Effector CD8-positive, alpha-beta T cell (primary cell): ENCODE data around the gene C1orf198.

Experiments
- DNase-seq: peaks from one replicate; lab custom pipeline; 2025; lab: John Stamatoyannopoulos, UW

The C1orf198 gene

DNA sequence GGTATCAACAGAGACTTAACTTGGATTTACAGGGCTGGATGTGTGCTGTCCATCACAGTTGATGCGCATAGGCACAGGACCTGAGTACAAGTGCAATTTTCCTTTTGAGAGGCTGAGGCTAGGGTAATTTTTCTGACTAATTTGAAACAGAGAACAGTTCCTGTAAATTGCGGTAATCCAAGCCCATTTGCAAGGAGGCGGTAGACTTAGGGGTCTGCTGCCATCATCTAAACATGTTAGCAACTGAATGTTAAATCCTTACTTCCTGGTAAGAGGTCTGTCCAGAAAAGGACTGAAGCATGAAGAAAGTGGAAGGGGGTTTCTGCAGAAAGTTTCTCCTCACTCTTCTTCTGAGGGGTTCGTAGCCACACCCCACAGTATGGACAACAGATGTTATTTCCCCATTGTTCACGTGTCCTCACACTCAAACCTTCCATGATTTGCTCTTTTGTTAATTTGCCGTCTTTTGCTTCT lies 23.7 kb upstream of the C1orf198 start:
- no peak for DNase-seq

DNA sequence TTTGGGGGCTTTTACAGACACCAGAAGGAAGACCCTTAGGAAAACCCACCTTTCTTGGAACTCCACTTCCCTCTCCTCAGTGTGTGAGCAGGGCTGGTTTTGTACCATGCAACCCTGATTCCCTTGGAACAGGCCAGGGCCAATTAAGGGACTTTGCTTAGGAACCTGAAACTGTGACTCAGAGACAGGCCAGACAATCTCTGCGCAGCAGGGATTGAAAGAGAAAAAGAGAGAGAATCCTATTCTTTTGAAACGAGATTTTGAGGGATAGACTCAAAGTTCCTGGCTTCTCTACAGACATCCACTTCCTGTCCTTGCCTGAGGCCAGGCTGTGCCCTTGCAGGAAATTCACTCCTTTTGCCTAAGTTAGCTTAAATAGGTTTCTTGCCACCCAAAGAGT lies 23.1 kb upstream of the C1orf198 start:
- no peak for DNase-seq

DNA sequence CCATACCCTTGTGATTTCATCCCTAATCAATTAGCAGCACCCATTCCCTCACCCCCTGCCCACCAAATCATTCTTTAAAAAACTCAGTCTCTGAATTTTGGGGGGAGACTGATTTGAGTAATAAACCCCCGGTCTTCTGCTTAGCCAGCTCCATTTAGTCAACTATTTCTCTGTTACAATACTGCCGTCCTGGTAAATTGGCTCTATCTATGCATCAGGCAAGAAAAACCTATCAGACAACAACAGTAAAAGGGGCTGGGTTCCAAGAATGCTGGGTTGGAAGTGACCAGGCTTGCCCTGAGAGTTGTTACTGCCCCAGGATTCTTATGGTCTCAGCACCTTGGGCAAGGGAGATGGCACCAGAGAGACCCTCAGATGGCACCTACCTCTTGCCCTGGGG lies 16.3 kb upstream of the C1orf198 start:
- DNase-seq, result no peak

DNA sequence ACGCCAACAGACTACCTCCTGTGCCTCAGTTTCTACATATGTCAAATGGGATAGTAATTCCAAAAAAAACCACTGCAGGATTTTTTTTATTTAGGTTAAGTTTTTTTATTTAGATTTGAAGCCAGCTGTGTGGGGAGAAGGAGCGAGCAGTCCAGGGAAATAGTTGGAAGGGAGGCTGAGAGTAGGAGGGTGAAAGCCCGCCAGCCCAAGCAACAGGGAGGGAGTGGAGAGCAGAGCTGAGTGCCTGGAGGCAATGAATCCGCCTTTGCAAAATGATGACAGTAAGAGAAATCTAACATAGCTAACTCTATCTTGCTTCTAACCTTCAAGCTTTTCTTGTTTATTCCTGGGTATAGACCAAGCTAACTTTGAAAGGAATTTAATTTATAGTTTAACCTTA lies 15.6 kb upstream of the C1orf198 start:
- DNase-seq, result no peak

DNA sequence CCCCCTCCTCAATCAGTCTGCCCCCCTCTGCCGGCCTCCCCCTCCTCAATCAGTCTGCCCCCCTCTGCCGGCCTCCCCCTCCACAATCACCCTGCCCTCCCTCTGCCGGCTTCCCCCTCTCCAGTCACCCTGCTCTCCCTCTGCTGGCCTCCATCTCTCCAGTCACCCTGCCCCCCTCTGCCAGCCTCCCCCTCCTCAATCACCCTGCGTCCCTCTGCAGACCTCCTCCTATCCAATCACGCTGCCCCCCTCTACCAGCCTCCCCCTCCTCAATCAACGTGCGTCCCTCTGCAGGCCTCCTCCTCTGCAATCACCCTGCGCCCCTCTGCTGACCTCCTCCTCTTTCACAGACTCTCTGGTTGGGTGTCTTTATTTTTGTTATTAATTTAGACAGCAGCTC lies 11.5 kb upstream of the C1orf198 start:
- no peak for DNase-seq

DNA sequence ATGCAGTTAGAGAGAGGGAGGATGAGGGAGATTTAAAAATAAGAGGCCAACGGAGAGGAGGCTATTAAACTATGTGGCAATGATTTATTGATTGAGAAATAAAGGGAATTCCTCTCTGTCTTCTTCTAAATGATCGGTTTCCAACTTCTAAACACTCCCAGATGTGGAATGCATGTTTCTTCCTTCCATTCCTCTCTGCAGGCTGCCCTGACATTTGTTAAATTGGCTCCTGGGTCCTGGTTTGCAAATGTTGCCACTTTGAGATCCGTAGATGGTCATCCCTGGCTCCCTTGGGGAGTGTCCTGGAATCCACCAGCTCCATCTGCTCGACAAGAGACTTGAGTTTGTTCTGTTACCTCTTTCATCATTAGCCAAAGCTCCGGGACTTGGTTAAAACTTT lies 10.3 kb upstream of the C1orf198 start:
- no peak for DNase-seq

DNA sequence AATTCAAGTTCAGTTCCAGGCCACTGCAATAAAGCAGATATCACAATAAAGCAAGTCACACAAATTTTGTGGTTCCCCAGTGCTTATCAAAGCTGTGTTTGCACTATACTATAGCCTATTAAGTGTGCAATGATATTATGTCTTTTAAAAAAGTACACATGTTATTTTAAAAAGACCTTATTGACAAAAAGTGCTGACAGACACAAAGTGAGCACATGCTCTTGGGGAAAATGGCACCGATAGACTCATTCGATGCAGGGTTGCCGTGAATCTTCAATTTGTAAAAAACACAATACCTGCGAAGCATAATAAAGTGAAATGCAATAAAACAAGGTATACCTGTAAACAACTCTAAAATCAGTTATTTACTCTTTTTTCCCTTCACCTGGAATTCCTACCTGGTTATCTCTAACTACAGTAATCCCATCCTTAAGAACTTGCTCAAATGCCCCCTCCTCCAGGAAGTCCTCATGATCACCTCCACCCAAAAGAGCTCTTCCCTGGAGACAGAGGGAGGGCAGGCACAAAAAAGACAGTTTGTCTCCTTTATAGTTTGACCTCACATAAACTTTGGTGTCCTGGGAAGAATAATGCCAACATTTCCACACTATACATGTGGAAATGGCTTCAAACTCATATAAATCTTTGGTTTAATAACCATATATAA lies 9.7 kb upstream of the C1orf198 start:
- no peak for DNase-seq

DNA sequence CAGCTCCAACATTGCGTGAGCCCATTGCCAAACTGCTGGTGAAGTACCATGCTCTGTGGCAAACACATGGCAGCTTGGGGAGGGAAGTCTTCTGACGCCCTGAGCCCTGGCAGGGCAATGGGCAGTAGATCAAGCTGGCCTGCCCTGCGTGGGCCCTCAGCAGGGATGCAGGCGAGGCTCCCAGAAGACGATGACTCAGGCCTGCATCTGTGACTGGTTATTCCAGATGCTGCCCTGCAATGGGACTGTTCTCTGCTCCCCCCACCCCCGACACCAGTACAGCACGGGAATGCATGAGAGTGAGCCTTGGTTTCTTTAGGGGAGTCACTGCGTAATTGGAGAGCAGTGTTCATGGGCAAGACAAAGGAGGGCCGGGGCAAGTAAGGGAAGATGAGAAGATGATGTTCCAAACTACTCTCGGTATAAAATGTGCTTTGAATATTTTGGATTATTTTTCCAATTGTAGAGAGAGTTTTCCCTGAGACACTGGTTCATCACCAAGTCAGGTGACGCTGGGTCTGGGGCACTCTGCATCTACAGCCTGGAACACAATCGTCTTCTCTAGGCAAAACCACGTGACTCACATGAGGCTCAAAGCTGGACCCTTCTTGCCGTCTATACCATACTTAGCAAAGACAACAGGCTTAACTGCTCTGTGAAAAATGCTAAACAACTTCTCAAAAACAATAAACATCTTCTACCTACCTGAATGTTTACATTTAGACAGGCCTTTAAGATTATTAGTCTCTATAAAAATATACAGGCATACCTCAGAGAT lies 9.0 kb upstream of the C1orf198 start:
- no peak for DNase-seq

DNA sequence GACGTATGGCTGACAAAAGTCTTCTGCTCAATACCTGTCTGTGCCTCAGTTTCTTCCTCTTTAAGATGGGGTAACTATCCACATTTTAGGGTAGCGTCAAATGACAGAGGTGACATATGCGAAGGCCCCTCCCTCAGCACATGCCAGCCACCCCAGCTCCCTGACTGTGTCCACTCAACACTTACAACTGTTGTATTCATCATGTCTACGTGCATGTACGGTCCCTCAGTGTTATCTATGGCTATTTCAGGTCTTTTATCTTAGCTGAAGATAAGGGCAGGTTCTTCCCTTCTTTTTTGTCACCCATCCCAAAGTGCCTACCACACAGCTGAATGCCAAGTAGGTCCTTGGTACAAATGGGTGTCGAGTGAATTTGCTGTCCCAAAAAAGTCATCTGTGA lies 8.3 kb upstream of the C1orf198 start:
- no peak for DNase-seq

DNA sequence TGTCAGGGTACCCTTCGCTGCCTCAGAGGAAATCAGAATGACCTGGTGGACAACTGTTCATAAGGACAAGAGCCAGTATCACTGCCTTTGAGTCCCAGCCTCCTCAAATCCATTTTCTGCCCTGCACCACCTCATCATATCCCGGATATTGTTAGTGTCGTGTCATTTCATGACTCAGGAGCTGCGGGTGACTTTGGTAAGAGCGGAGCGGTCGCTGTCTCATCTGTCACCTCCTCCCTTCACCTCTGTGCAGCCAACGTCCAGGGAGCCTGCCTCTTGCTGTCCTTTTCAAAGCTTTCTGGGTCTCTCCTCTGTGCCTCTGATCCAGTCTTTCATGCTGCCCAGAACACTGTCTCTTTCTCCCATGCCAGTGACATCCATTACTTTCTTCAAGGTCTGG lies 7.0 kb upstream of the C1orf198 start:
- DNase-seq, result no peak

DNA sequence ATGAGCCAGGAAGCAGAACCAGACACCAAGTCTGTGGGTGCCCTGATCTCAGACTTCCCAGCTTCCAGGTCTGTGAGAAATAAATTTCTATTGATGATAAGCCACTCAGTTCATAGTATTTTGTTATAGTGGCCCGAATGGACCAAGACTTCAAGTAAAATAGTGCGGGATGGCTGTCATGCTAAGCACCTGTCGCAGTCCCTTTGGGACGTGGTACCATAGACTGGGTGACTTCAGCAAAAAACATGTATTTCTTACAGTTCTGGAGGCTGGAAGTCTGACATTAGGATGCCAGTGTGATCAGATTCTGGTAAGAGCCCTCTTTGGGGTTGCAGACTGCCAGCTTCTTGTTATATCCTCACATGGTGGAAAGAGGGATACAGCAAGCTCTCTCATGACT lies 2.6 kb upstream of the C1orf198 start:
- no peak for DNase-seq

DNA sequence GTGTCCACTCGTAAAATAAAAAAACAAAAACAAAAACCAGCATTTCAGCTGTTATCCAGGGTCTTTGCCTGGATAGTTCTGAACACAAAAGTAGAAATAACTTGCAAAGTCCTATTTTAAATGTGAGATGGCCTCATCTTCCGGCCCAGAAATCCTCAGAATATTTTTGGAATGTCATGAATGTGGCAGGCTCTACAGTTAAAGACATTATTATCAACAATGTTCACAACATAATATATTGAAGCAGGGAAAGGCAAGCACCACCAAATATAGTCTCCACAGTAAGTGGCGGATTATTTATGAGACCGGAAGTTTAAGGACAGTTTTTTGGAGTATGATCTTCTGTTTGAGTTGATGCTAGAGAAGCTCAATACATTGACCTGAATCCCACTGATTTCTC lies 1.2 kb upstream of the C1orf198 start:
- no peak for DNase-seq

DNA sequence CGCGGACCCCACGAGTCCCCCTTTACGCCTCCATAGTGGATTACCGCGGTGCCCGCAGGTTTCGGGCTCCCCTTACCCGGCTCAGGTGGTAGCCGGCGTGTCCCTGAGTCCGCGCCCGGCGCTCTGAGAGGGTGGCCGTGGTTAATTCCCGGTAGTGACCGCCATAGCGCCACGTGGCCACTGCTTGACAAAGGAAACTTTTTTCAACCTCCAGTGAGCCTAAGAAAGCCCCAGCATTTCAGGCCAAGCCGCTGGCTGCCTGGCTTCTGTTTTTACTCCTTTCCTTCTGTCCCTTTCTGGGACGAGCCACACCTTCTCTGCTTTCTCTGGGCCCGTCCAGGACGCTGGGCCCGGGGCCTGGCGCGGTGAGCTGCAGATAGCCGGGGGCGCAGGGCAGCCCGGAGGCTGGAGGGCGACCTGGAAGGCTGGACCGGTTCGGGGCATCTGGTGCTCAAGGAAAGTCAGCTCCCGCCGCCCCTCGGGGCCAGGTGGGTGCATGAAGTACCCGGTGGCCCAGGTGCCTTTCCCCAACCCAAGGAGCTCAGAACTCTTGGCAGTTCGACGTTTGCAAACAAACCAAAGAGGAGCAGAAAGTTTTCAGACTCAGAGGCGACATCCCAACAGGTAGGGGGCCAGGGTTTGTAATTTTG lies 540 bp upstream of the C1orf198 start:
- DNase-seq, result no peak

DNA sequence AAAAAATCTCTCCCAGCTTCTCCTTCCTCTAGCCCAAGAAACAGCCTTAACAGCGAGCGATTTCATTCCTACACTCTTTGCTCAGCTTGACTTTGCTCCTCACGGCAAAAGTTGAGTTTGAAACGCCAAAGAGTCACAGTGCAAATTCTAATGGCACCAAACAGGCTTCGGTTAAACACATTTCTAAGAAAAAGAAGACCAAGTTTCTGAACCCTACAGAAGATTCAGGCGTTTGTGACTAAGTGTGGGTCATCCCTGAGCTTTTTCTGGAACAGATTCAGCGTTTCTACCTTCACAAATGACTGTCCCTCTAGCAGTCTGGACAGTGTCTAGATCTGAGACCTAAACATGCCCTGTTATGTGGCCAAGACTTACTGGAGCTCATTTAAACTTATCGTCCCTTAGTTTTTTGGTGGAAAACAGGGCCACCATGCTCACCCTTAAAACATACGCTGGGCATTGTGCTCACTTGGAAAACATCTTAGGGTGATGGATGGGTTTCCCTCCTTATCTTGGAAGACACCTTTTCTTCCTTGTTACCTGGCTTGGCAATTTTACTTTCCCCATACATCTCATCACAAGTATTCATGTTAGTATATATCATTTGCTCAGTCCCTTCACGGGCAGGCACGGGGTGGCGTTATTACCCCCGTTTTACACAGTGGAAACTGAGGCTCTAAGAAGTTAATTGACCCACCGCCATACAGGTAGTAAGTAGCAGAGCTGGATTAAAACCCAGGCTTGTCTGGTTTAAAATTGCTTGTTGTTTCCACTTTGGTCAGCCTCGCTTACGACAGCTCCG lies 1.0 kb downstream of the C1orf198 start:
- no peak for DNase-seq

DNA sequence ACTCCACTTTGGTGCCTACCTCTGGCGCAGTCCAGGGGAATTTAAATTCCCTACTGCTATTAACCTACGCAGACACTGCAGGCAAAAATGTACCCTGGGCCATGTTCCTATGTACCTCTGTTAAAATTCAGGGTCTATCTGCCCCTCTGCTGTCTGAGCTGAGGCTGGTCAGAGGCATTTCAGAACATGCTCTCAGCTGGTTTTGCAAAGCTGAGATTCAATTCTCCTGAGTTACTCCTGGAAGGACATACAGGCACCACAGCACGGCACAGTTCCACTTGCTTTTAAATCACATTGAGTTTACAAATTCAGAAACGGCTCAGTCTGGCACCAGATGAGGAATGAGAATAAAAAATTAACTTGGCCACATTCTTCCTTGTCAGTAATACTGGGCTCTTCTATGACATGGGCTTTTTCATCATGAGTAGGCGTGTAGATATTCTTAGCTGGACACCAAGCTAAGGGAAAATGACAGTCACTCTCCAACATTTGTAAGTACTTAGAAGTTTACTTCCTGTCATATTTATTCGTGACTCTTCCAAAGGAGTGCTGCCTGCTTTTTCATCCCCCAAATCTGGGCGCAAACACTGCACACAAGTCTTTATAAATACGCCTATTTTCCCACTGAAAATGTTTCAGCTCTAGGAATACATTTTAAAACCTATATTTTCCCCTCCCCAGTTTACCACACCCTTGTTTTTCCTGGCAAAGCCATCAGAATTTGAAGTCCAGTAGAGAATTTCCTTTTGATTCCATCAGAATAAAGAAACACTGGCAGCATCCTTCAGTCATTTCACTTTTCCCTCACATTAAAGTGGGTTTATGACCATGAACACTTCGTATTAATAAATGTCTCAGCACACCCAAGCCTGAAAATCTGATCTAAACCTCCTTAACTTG lies 1.9 kb downstream of the C1orf198 start:
- DNase-seq, result no peak

DNA sequence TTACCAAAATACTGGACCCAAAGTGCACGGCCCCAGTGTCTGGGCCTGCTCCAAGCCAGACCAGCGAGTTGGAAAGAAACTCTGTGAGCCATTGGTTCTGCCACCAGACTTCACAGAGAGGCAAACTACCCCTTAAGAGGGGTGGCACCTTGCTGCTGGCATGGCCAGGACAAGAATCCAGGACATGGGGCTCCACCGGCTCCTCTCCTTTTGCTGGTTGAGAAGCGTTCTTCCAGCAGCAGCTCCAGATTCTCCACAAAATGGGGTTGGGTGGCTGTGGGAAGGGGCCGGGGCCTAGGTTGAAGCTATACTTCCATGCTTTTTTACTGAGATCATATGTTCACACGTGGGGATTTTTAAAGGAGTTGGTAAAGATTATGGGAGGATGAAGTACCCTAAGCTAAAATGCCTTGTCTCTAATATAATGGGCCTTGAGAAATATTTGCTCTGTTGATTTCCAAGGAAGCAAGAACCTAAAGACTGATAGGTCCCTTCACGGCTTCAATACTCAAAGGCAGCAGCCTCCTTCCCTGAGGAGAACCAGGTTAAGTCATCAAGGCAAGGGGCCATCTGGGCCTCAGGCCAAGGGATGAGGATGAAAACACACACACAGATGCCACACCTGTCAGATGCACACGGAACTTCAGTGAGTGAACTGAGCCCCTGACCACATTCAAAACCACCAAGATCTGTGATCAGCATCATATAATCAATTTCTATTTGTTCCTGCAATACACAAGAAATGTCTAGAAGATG lies 3.1 kb downstream of the C1orf198 start:
- DNase-seq, result no peak

DNA sequence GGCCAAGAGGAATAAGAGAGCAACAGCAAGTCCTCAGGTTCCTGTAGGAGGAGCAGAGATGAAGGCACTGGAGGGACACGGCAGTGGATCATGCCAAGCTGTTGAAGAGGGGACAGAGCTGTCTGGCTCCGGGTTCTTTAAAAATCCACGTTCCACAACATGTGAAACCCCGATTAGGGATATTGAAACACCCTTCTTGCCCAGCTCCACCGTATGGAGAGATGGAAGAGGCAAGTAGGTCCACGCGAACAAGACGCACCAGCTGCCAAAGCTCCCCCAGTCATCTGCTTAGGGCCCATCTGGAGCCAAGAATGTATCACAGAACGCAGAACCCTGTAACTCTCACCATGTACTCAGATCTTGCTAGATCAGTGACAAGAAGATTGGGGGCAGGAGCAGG lies 3.9 kb downstream of the C1orf198 start:
- DNase-seq, result no peak

DNA sequence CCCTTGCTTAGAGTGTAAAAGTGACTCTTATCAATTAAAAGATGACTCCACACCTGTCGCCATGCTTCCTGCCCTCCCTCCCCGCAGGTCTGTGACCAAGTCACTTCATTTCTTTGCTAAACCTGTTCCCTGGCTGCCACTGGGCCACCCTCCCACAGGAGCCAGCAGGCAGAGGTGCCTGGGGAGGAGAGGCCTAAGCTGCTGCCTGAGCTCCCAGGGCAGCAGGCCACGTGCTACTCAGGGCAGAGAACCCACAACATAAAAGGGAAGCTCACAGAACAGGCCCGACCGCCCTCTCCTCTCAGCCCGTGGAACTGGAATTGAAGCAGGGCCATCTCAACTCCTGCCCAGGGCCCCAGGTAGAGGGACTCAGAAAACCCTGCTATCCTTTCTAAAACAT lies 4.9 kb downstream of the C1orf198 start:
- no peak for DNase-seq

DNA sequence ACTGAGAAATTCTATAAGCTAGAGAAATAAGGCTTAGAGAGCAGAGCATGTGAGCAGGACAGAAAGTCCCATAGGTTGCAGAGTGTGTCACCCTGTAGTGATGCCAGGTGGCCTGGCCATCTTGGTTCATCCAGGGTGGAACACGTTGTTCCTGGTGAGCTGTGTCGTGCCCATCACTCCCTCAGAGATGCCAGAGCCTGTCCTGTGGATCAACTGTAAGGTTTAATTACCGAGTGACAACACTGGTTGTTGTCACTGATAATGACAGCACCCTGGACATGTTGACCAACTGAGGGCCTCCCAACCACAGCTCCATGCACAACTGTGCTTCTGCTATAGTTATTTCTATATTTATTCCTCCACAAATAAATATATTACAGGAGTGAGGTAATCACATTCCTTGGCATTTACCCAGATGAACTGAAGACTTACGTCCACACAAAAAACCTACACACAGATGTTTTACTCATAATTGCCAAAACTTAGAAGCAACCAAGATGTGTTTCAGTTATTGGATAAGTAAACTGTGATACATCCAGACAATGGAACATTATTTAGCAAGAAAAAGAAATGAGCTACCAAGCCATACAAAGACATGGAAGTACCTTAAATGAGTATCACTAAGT lies 6.2 kb downstream of the C1orf198 start:
- DNase-seq, result no peak

DNA sequence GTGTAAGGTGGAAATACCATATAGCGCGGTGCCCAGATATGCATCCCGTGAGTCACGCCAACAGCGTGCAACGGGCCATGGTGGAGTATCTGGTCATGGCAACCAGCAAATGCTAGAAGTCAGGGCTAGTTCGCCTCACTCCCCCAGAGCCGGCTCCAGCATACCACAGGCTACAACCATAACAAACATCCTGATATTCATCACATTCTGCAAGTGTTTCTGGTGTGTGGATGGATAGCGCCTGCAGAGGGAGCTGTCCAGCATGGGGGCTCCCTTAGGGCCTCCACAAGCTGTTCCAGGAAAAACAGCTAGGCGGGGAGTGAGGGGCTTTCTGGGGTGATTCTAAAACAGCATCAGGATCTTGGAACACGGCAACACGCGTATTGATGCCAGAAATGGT lies 6.8 kb downstream of the C1orf198 start:
- DNase-seq, result no peak
